NCI-H2171 treated with DMSO at 0.1 percent for 48 hours (cell line): Measurements from ENCODE around the gene STPG3.
A peak's percentile ranks its signal among the peaks of the same experiment; 100 is the strongest.

ENCODE experiments used
- DNase-seq: peaks from one replicate; lab custom pipeline; 2025; lab: John Stamatoyannopoulos, UW

The STPG3 gene

GRCh38 chr9:137245450-137246421, 5.3 kb upstream of the STPG3 start:
- DNase-seq = peak; percentile 94

- DNase-seq = no peak
Observed at GRCh38 chr9:137247135-137247915, 3.8 kb upstream of the STPG3 start.

DNA sequence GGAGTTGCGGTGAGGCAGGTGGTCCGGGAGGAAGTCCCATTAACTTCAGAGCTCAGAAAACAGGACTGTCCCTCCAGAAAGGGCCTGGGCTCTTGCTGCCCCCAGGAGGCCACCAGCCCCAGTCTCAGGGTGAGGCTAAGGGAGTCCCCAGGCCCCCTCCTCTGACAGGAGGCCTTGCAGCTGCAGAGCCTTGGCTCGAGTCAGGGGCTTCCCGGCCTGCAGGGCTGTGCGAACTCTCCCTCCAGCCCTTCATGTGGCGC, 3.2 kb upstream of the STPG3 start:
- no peak for DNase-seq

DNA sequence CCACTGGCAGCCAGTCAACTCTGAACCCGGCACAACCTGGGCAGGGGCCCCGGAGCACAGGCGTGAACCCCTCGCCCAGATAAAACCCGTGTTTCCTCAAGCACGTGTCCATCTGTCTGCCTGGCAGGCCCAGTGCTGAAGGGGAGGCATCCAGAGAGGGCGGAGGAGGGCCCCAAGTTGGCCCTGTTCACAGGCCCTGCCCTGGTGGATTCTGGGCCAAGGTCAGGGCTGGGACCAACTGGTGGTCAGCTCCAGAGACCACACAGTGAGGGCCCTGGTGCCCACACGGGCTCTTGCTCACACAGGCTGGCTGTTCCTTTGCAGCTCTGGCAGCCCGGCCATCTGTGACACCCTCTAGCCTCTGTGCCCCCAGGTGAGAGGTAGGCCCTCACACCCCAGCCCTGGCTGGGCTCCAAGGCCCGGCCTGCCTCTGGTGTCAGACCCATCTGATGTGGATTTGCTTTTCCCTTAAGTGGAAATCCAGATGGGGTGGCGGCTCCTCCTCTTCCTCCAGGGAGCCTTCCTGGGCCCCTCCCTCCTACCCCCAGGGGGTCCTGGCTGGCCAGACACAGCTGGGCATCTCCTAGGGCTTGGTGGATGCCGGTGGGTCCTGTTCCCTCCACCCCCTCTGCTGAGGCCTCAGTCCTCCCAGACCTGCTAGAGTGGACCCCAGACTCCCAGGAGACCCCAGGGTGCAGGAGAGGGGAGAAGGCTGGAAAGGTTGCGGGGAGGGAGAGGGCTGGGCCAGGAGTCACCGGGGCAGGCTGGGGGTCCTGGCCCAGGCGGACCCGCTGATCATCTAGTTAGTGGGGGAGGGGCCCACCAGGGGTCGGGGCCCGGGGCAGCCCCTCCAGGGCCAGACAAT, 525 bp upstream of the STPG3 start:
- peak; percentile 28 for DNase-seq

DNA sequence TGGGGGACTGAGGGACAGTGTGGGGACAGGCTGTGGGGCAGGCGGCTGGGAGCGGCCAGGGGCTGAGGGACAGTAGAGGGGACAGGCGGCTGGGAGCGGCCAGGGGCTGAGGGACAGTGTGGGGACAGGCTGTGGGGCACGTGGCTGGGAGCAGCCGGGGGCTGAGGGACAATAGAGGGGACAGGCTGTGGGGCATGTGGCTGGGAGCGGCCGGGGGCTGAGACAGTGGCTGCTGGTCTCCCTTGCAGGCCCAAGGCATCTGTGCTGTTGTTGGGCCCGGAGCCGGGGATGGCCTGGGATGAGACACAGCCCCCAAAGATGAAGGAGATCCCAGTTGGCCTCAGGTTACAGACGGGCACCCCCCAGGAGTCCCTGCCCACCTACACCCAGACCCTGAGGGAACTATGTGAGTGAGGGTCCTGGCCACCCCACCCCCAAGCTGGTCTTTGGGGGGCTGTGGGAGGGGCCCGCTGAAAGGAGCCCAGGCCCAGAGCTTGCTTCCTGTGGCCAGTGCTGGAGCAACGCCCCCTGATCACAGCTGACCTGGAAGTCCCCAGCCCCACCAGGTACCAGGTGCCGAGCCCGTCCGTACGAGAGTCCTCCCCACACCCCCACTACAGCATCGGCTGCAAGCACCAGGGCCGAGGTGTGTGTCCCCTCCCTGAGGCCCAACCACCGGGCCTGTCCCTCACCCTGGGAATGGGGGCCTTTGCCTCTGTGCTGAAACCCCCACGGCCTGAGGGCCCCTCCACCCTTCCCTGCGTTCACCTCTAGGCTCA, 593 bp downstream of the STPG3 start:
- DNase-seq = no peak

DNA sequence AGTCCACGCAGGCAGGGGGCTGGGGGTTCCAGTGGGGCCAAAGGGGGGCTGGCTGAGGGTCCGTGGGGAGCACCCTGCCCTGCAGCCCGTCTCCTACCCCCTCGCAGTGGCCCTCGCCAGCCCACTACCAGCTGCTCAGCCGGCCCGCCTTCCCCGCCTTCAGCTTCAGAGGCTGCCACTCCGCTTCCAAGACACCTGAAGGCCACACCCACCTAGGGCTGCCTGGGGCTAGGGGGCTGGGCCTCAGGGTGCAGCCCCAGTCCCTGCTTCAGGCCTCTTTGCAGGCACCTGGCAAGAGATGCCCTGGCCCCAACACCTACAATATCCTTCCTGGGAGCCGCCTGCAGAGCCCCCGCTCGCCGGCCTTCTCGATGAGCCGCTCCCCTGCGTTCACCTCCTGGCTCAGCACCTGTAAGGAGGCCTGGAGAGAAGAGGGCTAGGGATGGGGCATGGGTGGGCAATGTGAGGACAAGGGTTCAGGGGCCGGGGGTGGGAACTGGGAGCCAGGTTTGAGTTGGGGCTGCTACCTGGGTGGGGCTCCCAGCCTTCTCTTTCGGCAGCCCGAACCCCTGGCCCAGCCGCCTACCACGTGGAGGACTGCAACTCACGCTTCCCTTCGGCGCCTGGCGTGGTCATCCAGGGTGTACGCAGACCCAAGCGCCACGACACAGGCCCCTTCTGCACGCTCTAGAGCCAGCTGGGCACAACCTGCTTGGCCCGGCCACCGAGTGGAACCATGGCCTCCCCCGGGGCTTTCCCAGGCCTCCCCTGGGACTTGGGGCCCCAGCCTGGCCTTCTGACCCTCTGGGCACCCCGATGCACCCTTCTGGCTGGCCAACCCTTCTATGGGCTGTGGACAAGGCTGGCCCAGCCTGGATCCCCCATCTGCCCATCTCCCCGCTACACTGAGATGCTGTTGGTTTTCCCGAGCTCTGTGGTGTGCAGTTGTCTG, 1.7 kb downstream of the STPG3 start:
- DNase-seq = peak; percentile 42

GRCh38 chr9:137253717-137254623, 2.9 kb downstream of the STPG3 start:
- DNase-seq = no peak

DNA sequence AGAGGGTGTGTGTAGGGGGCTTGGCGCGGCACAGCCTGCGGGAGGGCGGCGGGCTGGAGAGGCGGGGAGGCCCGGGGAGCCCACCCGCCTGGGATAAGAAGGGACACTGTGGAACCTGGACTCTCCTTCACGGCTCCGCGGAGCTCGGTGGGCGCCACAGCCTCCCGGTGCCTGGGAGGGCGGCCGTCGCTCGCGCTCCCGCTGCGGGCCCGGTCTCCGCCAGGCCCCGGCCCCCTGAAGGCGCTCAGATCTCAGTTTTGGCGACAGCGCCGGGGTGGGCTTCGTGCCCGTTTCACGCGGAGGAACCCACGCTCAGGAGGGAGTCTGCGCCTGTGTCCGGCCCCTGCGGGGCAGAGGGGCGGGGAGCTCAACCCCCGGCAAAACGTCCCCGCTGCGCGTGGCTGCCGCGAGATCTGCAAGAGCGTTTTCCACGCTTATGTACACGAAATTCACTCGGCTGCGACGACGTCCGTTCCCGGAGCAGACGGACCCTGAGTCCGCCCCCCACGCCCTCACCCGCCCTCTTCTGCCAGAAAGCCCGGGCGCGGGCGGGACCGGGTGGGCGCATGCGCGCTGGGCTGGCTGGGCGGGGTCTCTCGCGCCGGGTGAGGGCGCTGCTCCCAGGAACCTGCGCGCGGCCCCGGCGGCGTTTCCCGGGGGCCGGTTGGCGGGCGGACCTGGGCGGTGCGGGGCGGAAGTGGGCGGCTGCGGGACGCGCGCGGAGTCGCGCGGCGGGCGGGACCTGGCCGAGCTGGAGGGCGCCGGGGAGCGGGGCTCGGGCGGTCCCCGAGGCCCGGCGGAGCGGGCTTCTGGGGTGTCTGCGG, 3.8 kb downstream of the STPG3 start, which contains the start of gene NELFB:
NELFB (plus strand) TSS at position 704 of the 824 bp plus-strand sequence.
- DNase-seq = peak; percentile 85

GRCh38 chr9:137255448-137256114, 4.5 kb downstream of the STPG3 start:
- DNase-seq = no peak

DNA sequence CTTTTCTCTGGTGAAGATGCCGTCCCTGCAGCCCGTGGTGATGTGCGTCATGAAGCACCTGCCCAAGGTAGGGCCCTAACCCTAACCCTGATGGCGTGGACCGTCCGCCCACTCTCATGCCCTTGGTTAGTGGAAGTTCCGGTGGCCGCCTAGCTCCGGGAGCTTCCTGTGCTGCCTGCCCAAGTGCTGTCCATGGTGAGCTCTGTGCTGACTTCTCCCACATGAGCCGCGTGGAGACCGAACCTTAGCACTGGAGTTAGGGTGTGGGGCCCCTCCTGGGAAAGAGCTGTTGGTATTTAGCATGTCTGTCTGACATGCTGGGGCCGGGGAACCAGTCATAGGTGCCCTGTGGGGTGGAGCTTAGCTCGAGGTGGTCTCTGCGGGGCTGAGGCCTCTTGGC, 5.3 kb downstream of the STPG3 start:
- DNase-seq = no peak

GRCh38 chr9:137256856-137257255, 5.8 kb downstream of the STPG3 start:
- DNase-seq = no peak

DNA sequence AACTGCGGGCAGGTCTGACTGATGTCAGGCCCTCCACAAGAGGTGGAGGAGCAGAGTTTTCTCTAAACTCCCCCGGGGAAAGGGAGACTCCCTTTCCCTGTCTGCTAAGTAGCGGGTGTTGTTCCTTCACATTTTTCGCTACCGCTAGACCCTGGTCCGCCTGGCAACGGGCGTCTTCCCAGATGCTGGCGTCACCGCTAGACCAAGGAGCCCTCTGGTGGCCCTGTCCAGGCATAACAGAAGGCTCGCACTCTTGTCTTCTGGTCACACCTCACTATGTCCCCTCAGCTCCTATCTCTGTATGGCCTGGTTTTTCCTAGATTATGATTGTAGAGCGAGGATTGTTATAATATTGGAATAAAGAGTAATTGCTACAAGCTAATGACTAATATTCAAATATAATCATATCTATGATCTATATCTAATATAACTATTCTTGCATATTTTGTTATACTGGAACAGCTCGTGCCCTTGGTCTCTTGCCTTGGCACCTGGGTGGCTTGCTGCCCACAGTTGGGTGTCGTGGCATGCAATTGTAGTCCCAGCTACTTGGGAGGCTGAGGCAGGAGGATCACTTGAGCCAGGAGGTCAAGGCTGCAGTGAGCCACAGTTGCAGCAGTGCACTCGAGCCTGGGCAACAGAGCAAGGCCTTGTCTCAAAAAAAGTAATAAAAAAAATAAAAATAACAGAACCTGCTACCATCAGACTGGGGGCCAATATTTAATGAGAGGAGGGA, 11.3 kb downstream of the STPG3 start:
- peak; percentile 37 for DNase-seq

DNA sequence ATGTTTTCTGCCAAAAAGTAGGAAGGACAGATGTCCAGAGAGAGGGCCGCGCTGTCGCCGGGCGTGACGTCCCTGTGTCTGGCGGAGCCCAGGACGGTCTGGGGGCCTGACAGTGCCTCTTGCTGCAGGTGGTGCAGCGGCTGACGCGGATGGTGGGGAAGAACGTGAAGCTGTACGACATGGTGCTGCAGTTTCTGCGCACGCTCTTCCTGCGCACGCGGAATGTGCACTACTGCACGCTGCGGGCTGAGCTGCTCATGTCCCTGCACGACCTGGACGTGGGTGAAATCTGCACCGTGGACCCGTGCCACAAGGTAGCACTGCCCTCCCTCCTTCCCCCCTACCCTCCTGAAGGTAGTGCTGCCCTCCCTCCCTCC, 11.8 kb downstream of the STPG3 start:
- no peak for DNase-seq

GRCh38 chr9:137263506-137263905, 12.4 kb downstream of the STPG3 start:
- DNase-seq = no peak

DNA sequence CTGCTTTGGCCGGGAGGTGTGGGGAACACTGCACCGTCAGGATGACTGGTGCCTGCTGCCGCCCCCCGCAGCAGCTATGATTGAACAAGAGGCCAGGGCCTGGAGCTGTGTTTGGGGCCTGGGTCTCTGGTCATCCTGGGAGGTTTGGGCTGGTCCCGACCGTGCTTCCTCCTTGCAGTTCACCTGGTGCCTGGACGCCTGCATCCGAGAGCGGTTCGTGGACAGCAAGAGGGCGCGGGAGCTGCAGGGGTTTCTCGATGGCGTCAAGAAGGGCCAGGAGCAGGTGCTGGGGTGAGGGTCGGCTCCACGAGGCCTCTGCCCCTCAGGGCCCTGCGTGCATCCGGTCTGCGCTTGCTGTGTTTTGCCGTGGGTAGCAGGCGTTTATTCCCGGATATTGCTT, 13.0 kb downstream of the STPG3 start:
- no peak for DNase-seq

- no peak for DNase-seq
Observed at GRCh38 chr9:137265496-137266161, 14.5 kb downstream of the STPG3 start.

- DNase-seq = no peak
Observed at GRCh38 chr9:137266162-137266527, 15.1 kb downstream of the STPG3 start.
